ENCODE results near the gene FMN2.

GRCh38 chr1:240424740-240425464, 333.2 kb downstream of the FMN2 start:
- no peak for TF ChIP-seq POLR2AphosphoS5 (IDR thresholded peaks at IDR 0.05; ENCODE audit: low read depth, low read length)
- TF ChIP-seq REST (IDR thresholded peaks at IDR 0.05; ENCODE audit: insufficient read depth in 1 of 2, low read depth in 2 of 2, low read length in 2 of 2) = no peak
- no peak for TF ChIP-seq SIN3A (IDR thresholded peaks at IDR 0.05; ENCODE audit: borderline replicate concordance, insufficient read depth, low read length)
- no peak for TF ChIP-seq TAF1 (IDR thresholded peaks at IDR 0.05; ENCODE audit: borderline replicate concordance, insufficient read depth, low read length)

All from PFSK-1 (cell line).